ENCODE measurements around the gene SRM.
A peak's percentile ranks its signal among the peaks of the same experiment; 100 is the strongest.
"Not testable (repeated sequence)": the region's sequence is repeated elsewhere in the genome, so short reads cannot be mapped to it uniquely, and the experiment has no call there.

The SRM gene

GRCh38 chr1:11053758-11054137 lies 6.1 kb downstream of the SRM start:
- peak; percentile 66 for ATAC-seq (ENCODE audit: insufficient read depth, low read depth)
- Histone ChIP-seq H4K20me1 (ENCODE audit: insufficient read depth, low read length) (peaks cover 31% of the 10 kb centered on the region; the same call in 1 of the 2 replicates), H3K79me2 (ENCODE audit: insufficient read depth, low read length) (peaks cover 11% of the 10 kb centered on the region), H3K4me1 (ENCODE audit: insufficient read depth, low read length) (peaks cover 13% of the 10 kb centered on the region), H3K4me3 (ENCODE audit: low read depth in 1 of 2, low read length in 2 of 2) (no peak overlapping the region), H3K9me3 (ENCODE audit: insufficient read depth, low read length, severe bottlenecking) (no peaks in the 10 kb centered on the region), H3K27ac (ENCODE audit: low read length) (no peak overlapping the region), H3K4me2 (ENCODE audit: insufficient read depth, low read length) (no peak overlapping the region), H3K9ac (ENCODE audit: low read depth, low read length) (no peak overlapping the region), H2AFZ (ENCODE audit: low read depth, low read length) (no peak overlapping the region), H3K27me3 (ENCODE audit: insufficient read depth, low read length, poor library complexity) (no peaks in the 10 kb centered on the region), H3K36me3 (ENCODE audit: insufficient read depth, low read length) (peaks cover 36% of the 10 kb centered on the region)
- DNase-seq = peak; percentile 62
- TF ChIP-seq CTCF (IDR thresholded peaks at IDR 0.05; ENCODE audit: borderline replicate concordance, extremely low read depth, low read length, poor library complexity, severe bottlenecking) (no peak), EZH2 (IDR thresholded peaks at IDR 0.05; ENCODE audit: borderline replicate concordance, low read depth, low read length, severe bottlenecking) (no peak)

- Histone ChIP-seq H3K9me3 (ENCODE audit: insufficient read depth, low read length, severe bottlenecking) (no peaks in the 10 kb centered on the region), H3K36me3 (ENCODE audit: insufficient read depth, low read length) (peaks cover 33% of the 10 kb centered on the region), H3K9ac (ENCODE audit: low read depth, low read length) (no peak overlapping the region), H4K20me1 (ENCODE audit: insufficient read depth, low read length) (peaks cover 31% of the 10 kb centered on the region; the same call in 1 of the 2 replicates), H3K27ac (ENCODE audit: low read length) (no peak overlapping the region), H2AFZ (ENCODE audit: low read depth, low read length) (no peak overlapping the region), H3K4me2 (ENCODE audit: insufficient read depth, low read length) (no peak overlapping the region), H3K4me1 (ENCODE audit: insufficient read depth, low read length) (peaks cover 7% of the 10 kb centered on the region), H3K4me3 (ENCODE audit: low read depth in 1 of 2, low read length in 2 of 2) (no peak overlapping the region), H3K79me2 (ENCODE audit: insufficient read depth, low read length) (peaks cover 7% of the 10 kb centered on the region; the same call in 1 of the 2 replicates), H3K27me3 (ENCODE audit: insufficient read depth, low read length, poor library complexity) (no peaks in the 10 kb centered on the region)
- ATAC-seq (ENCODE audit: insufficient read depth, low read depth) = peak; percentile 27
- peak; percentile 16 for DNase-seq
- TF ChIP-seq EZH2 (IDR thresholded peaks at IDR 0.05; ENCODE audit: borderline replicate concordance, low read depth, low read length, severe bottlenecking) (no peak), CTCF (IDR thresholded peaks at IDR 0.05; ENCODE audit: borderline replicate concordance, extremely low read depth, low read length, poor library complexity, severe bottlenecking) (no peak)
These were observed 6.7 kb downstream of the SRM start for GRCh38 chr1:11052839-11053757.

GRCh38 chr1:11051781-11052511 lies 7.9 kb downstream of the SRM start:
- Histone ChIP-seq H3K9me3 (ENCODE audit: insufficient read depth, low read length, severe bottlenecking) (no peaks in the 10 kb centered on the region), H2AFZ (ENCODE audit: low read depth, low read length) (no peak overlapping the region), H3K4me1 (ENCODE audit: insufficient read depth, low read length) (no peaks in the 10 kb centered on the region), H3K4me2 (ENCODE audit: insufficient read depth, low read length) (no peak overlapping the region), H4K20me1 (ENCODE audit: insufficient read depth, low read length) (peaks cover 28% of the 10 kb centered on the region; the same call in 1 of the 2 replicates), H3K27ac (ENCODE audit: low read length) (no peak overlapping the region), H3K9ac (ENCODE audit: low read depth, low read length) (no peak overlapping the region), H3K79me2 (ENCODE audit: insufficient read depth, low read length) (no peaks in the 10 kb centered on the region), H3K27me3 (ENCODE audit: insufficient read depth, low read length, poor library complexity) (no peaks in the 10 kb centered on the region), H3K4me3 (ENCODE audit: low read depth in 1 of 2, low read length in 2 of 2) (no peak overlapping the region), H3K36me3 (ENCODE audit: insufficient read depth, low read length) (peaks cover 22% of the 10 kb centered on the region)
- DNase-seq (no peak), ATAC-seq (ENCODE audit: insufficient read depth, low read depth) (no peak)
- TF ChIP-seq CTCF (IDR thresholded peaks at IDR 0.05; ENCODE audit: borderline replicate concordance, extremely low read depth, low read length, poor library complexity, severe bottlenecking) (no peak), EZH2 (IDR thresholded peaks at IDR 0.05; ENCODE audit: borderline replicate concordance, low read depth, low read length, severe bottlenecking) (no peak)

GRCh38 chr1:11051121-11051520 lies 8.7 kb downstream of the SRM start:
- H3K4me1 ChIP-seq (ENCODE audit: insufficient read depth, low read length); H3K27ac ChIP-seq (ENCODE audit: low read length); ATAC-seq (ENCODE audit: insufficient read depth, low read depth); H3K79me2 ChIP-seq (ENCODE audit: insufficient read depth, low read length); H3K4me3 ChIP-seq (ENCODE audit: low read depth in 1 of 2, low read length in 2 of 2); H2AFZ ChIP-seq (ENCODE audit: low read depth, low read length); H3K9me3 ChIP-seq (ENCODE audit: insufficient read depth, low read length, severe bottlenecking); H3K4me2 ChIP-seq (ENCODE audit: insufficient read depth, low read length); H3K27me3 ChIP-seq (ENCODE audit: insufficient read depth, low read length, poor library complexity); H3K9ac ChIP-seq (ENCODE audit: low read depth, low read length); DNase-seq: not testable (repeated sequence)
- Histone ChIP-seq H4K20me1 (ENCODE audit: insufficient read depth, low read length) (peaks cover 23% of the 10 kb centered on the region; the same call in 1 of the 2 replicates), H3K36me3 (ENCODE audit: insufficient read depth, low read length) (peaks cover 13% of the 10 kb centered on the region)
